SK-MEL-5 (cell line): ENCODE results near the gene RCOR2. TPM values are rescaled to one million over a fixed set of nuclear protein-coding genes. Genes with fewer than 3 reads are reported as not detected.

Experiments used
- DNase-seq: peaks from one replicate; pipeline ENCODE4 v3.0.0-alpha.2; 2016; ENCODE audit warnings: low read depth, low spot score
- in situ Hi-C: cut with HindIII; loops from 2 replicates; pipeline ENCODE4 v1.10.0; 2016; ENCODE audit warnings: low sequenced_read_pairs, high pct_unique_total_duplicates, low pct_unique_long_range_greater_than_20kb
- total RNA-seq: library from RNA; depleted of rRNA; stranded (reverse); fragments of >200 nt; shearing (Covaris generic); gene quantifications from 2 replicates; pipeline ENCODE4 v1.2.3, GENCODE V29; 2014

RCOR2 gene
- total RNA-seq, 1 experiment from 2014 or later: 0.63 TPM

DNA sequence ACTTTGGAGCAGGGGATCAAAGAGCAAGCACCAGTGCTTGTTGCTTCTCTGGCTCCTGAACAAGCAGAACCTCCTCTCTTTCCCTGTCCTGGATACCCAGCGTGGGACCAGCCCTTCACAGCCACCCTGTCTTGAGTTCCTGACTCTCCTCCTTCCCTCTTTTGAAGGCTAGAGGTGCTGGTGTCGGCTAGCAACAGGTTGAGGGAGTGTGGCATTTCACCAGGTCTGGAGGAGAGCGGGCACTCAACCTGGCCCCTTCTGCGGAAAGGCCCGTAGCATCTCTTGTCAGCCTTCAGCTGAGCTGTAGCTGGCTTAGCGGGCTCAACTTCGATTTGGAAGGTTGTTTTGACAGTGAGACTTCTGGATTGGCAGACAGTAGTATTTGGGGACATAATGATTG, 26.6 kb downstream of the RCOR2 start:
- DNase-seq: no peak
- in situ Hi-C loops: no loop called here

DNA sequence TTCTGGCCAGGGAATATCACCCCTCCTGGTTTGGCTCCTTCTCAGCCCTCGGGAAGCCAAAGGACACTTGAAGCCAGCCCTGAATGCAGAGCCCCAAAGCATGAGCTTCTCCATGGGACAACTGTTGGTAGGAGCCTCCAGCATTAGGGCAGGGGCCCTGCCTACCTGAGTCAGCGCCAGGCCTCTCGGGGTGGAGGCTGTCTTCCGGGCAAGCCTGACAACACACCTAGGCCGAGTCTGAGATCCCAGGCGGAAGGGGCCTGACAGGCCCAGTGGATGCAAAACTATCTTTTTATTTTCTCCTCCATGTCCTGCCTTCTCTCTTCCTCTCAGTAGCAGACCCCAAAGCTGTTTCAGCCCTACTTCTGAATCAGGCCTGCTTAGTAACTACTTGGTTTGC, 27.6 kb downstream of the RCOR2 start:
- in situ Hi-C loops: no loop called here
- DNase-seq: no peak

DNA sequence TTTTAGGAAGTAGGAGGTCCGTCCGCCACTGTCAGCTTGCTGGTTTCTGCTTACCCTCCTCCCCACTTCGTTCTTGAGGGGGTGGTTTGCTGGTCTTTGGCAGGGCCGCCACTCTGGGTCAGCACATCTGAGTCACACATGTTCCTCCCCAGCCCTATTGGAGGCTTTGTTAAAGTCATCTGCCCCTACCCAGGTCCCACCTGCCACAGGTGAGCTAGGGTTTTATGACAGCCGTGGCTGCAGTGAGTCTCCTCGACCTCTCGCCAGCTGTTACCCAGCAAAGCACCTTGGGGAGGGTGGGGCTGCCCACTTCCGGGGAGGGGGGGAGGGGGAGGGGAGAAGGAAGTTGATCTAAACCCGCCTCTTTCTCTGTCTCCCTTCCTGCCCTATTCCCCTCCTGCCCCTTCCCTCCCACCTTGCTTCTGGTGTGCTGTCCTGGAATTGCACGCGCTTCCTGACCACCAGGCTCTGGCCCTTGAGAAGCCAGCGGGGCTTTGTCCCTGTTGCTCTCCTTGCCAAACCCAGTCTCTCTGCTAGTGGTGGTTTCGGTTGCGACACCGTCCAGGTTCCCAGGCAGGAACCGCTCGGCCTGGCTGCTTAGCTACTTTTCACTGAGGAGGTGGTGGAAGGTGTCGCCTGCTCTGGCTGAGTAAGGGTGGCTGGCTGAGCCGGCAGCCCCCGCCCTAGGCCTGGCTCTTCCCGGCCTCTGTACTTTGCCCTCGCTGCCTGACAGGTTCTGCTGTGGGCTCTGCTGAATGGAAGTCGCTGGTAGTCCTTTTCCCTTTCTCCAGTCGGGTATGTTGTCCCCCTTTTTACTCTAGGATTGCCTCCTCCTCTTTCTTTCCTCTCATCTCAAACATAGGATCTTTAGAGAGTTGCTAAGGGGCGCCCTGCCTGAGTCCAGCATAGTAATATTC, 28.5 kb downstream of the RCOR2 start:
- DNase-seq: no peak
- in situ Hi-C loops: no loop called here

DNA sequence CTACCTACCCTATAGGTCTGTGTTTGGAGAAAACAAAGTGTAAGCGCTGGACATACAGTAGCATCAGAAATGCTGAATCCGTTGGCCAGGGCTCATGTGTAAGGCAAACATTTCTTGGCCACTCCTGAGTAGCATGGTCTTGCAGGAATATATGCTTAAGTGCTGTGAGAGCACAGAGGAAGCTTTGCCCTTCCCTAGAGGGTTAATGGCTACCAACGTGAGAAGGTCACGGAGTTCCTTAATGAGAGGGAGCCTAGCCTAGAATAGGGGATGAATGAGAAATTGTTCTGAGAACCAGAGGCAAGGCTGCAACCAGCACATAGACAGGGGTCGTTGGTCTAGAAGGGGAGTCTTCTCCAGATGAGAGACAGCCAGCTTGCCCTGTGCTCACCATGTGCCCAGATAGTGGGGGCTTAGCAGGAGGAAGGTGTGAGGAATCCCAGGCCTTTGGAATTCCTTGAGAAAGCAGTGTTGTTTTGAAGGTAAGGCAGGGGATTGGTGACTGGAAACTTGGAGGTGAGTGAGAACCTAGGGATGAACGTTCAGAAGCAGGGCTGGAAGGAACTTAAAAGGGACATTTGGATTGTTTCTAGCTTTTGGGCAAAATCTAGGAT, 29.5 kb downstream of the RCOR2 start:
- in situ Hi-C loops: no loop called here
- DNase-seq: no peak

DNA sequence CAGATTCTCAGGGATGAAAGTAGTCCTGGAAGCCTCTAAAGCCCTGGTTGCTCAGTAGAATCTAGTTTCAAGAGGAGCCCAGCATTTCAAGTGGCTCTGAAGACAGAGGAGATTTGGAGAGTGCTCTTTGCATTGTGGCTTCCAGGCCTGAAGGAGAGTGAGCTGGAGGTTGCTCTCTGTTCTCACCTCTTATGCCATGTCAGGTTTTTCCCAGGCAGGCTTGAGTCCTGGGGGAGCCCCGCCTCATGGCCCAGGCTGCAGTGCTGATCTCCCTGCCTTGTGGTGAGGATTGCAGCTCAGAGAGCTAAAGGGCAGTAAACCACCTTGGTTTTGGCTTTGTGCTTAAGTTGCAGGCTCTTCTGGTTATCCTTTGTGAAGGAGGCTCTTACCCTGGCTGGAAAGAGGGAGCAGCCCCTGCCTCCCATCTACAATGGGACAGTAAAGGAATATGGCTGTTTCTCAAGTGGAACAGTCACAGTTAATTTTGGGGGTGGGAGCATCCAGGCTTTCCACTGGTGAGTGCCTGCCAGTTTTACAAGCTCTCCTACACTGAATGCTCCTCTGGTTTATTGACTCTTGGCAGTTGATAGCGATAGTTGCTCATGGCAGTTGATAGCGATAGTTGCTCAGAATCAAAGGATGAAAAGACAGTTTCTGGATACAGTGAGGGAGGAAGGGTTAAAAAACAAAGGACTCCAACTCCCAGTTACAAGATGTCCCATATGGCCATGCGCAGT, 32.6 kb downstream of the RCOR2 start:
- in situ Hi-C loops: no loop called here
- no peak for DNase-seq

DNA sequence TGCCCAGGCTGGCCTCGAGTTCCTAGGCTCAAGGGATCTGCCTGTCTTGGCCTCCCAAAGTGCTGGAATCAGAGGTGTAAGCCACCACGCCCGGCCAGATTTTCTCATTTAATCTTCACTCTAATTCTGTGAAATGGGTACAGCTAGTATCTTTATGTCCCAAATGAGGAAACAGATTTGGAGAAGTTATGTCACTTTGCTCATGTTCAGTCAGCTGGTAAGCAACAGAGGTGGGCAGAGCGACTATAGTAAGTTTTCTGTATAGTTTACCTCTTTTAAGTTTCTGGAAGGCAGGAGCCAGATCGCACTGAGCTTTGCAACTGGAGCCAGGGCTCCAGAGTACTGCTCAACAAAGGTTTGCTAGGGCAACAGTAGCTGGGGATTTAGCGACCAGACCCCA, 33.2 kb downstream of the RCOR2 start:
- in situ Hi-C loops: no loop called here
- DNase-seq: no peak

DNA sequence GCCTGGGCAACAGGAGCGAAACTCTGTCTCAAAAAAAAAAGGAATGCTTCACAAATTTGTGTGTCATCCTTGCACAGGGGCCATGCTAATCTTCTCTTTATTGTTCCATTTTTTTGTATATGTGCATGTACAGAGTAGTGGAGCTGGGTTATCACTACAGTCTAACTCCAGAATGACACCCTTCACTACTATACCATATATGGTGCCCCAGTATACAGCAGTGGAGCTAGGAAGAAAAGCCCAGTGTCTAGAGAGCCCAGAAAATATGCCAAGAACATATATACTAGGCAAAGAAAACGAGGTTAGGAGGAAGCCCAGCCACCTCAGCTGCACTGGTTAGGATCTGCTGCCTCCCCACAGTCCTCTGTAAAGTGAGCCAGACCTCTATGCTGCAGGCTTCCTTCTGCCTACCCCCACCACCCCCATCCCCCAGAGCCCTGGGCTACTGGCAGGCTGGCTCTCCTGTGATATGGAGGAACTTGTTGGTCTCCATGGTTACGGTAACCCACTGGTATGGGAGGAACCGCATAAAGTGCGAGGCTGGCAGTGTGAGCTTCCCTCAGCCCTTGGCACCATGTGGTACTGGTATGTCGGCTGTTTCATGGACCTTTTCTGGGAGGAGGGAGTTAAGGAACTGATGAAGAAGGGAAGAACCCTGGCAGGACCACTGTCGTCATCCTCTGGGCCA, 34.3 kb downstream of the RCOR2 start:
- DNase-seq: no peak
- in situ Hi-C loops: no loop called here

DNA sequence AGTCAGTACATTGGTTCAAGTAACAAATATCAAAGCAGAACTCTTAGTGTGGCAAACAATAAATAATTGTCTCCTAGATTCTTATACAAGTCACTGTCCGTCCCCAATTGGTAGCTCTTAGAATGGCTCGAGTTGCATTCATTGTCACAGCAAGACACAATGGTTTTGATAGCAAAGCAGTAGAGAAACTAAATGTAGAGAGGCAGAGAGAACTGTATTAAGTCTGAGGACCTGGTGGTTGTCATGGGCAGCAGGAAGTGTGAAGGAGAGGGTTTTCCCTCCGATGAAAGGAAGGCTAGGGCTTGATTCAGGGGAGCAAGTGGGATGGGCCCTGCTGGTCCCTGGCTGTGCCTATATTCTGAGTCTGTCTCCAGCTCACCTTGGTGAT, 36.6 kb downstream of the RCOR2 start:
- in situ Hi-C loops: no loop called here
- DNase-seq: no peak

DNA sequence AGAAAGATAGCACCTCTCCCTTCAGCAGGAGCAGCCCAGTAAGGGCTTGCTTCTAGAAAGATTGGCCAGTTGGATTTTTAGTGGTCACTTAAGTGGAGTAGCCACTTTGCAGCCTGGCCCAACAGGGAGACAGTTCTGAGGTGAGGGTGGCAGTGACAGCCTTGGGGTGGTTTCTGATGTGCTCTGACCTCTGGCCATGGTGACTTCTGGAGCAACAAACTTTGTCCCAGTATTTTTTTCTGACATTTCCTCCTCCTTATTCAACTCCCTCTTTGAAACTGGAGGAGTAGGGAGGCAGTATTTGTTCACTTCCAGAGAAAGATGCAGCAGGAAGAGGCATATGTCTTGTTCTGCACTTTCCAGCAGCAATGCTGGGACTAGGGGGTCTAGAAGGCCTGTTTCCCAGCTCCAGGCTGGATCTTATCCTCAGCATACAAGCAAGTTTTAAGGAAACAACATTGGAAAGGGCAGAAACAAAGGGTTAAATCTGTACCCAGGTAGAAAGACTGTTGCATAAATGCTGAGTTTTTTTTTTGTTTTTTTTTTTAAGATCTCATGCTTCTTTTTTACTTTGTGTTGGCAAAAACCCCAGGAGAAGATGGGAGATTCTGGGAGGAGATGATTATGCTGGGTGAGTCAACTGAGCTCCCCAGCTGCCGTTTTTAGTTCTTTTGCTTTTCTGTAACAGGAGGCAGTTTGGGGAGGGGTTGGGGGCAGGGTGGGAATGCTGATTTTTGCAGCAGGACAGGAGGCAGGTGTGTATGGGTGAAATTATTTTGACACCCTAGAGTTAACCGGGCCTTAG, 37.2 kb downstream of the RCOR2 start:
- DNase-seq: no peak
- in situ Hi-C loops: no loop called here

DNA sequence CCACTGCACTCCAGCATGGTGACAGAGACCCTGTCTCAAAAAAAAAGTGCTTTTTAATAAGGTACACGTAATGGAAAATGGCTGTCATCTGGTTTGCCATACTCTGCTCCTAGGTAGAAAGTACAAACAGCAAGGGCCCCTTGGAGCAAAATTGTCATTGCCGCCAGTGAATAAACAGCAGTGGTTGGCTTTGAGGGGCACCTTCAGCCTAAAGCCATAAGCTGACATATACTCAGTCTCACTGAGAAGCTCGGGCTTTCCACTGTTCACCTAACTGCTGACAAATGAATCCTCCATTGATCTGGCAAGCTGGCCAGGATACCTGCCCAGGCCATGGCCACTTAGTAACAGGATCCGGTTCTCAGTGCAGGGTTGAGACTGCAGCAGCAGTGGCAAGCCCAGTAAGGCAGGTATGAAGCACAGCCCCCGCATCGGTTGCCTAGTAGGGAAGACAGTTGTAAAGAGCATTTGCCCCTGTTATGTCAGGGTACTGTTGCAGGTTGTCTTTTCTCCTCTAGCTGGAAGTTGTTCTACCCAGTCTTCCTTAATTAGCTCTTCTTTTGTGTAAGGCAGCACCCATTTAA, 39.2 kb downstream of the RCOR2 start:
- DNase-seq: no peak
- in situ Hi-C loops: no loop called here

DNA sequence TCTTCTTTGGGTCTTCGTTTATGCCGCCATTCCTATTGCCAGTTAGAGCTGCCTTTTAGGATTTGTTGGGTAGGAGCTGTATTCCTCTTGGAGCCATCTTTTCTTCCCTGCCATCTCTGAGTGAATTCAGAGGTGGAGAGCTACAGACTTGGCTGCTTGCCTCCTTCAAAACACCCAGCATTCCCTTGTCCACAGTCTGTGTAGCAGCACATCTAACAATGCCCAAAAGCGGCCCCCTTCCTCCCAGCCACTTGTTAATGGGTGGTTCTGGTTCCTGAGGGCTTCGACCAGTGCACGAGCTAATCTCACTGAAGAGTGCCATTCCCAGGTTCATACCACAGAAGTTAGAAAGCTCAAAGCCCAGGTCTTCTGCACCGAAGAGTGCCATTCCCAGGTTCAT, 40.3 kb downstream of the RCOR2 start:
- no peak for DNase-seq
- in situ Hi-C loops: no loop called here

DNA sequence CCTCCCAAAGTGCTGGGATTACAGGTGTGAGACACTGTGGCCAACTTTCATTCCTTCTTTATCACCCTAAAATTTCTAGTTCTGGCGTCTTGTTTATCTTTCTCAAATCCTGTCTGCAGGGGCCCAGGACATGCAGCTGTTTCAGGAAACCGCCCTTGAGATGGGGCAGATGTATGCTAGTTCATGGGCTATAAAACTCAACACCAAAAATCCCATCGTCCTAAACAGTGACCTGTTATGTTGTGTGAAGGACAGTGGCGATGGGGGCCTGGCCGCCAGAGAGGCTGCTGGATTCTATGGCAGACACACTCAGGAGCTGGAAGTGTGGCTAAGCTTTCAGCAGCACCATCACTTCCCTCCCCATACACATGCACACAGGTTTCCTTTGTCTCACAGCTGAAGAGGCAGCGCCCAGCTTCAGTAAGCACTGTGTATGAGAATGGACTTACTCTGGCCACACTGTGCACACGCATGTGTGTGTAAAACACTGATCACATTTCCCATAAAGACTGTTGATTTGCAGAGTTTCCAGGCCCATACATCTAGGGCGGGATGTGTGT, 41.4 kb downstream of the RCOR2 start:
- DNase-seq: no peak
- in situ Hi-C loops: no loop called here

DNA sequence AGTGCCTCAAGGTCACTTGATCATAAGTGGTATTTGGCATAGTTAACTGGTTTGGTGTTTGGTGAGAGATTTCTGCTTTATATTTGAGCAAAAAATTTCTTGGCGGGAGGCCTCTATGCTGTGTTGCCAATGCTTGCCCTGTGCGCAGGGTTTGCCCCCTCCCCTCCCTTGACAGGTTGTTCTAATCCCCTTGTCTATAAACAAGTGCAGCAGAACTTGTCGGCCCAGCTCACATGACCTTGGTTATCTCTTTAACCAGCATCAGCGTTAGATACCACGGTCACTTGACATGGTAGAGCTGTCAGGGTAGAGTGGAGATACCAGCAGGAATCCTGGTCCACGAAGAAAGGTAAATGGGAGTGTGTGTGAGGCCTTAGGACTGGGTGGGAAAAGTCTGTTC, 42.5 kb downstream of the RCOR2 start:
- in situ Hi-C loops: no loop called here
- no peak for DNase-seq

DNA sequence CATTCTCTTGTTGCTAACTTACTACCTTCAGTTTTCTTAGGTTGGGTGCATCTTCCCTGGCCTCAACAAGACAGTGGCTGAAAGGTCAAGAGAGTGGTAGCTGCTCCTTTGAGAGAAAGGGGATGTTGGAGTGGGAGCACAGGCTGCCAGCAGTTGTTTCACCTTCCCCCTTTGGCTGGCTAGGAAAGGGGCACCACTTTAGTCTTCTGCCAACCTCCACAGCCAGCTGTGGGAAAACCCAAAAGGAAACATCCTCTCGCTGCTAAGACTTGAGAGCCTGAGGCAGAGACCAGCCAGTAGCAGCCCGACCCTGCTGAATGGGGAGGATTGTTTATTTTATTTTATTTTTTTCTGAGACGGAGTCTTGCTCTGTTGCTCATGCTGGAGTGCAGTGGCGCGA, 43.7 kb downstream of the RCOR2 start:
- in situ Hi-C loops: no loop called here
- no peak for DNase-seq

DNA sequence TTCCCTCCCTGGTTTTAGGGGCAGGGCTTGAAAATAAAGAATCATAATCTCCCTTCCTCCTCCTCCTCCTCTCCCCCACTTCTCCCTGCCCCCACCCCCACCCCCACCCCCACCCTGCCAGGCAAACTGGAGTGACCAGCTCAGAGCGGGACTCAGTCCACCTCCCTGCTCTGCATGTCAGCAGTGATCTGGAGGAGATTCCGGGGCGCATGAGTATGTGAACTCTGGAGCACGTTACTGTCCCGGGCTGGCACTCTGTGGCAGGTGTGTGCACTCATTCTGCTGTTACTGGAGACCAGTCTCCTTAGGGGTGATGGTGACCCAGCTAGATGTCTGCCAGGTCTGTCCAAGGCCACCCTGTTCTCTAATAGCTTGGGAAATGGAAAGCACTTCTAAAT, 44.2 kb downstream of the RCOR2 start:
- in situ Hi-C loops: no loop called here
- no peak for DNase-seq

DNA sequence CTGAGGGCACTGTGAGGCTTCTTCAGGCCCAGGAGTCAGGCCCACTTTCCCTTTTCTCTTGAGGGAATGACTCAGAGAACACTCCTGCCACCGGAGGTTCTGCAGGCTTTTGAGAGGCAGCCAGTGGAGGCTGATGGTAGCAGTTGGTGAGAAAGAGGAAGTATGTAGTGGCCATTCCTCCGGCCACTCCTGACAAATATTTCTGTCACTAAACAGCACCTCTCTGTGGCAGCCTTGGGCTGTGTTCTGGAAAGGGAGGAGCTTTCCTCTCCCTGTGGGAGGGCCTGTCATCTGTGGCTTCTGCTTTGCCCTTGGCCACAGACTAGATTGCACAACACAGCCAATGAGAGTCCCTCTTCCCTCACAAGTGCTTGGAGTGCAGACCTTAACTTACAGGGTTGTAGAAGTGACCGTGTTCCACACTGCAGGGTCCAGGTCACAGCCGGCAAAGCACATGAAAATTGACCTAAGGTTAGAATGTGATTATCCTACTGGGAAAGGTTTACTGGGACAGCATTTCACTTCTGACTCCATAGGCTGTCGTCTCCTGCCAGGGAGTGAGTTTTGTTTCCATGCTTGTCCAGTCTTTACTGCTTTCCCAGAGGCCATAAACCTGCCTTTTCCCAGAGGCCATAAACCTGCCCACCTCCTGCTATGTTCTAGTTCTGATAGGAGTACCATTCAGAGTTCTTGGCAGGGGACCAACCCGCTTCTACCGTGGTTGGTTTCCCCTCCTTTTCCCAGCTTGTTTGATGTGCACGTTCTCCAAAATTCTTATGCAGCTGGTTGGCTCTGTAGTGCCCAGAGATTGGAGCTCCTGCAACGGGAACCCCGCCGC, 44.8 kb downstream of the RCOR2 start:
- in situ Hi-C loops: no loop called here
- peak; percentile 78 for DNase-seq
